ENCODE measurements around the gene RRP15. TPM values are rescaled to one million over a fixed set of nuclear protein-coding genes. Genes with fewer than 3 reads are reported as not detected.
A peak's percentile ranks its signal among the peaks of the same experiment; 100 is the strongest.

The RRP15 gene
- total and polyA plus RNA-seq, 2 of the 13 experiments (the other 11 are each of a cell fraction or from before 2014, with no cell fraction given): 2.1 to 37.5 TPM

- TF ChIP-seq ZNF280B (CRISPR knock-in tag; IDR thresholded peaks at IDR 0.05; ENCODE audit: borderline replicate concordance): no peak
- TF ChIP-seq MEIS2 (CRISPR knock-in tag; IDR thresholded peaks at IDR 0.05): no peak
- TF ChIP-seq MAZ (IDR thresholded peaks at IDR 0.05; ENCODE audit: borderline replicate concordance, low read depth, low read length): no peak
- no peak for TF ChIP-seq MAZ (CRISPR knock-in tag; IDR thresholded peaks at IDR 0.05; ENCODE audit: low read depth)
- TF ChIP-seq ZBTB2 (CRISPR knock-in tag; IDR thresholded peaks at IDR 0.05; ENCODE audit: low read depth): no peak
- TF ChIP-seq HDAC6 (IDR thresholded peaks at IDR 0.05; ENCODE audit: low read depth, low read length): no peak
- TF ChIP-seq ZNF468 (CRISPR knock-in tag; IDR thresholded peaks at IDR 0.05): no peak
- TF ChIP-seq ZBTB8A (CRISPR knock-in tag; IDR thresholded peaks at IDR 0.05; ENCODE audit: borderline replicate concordance, low read depth): no peak
- TF ChIP-seq STAG1 (CRISPR knock-in tag; IDR thresholded peaks at IDR 0.05): peak; percentile 72
- no peak for TF ChIP-seq MLXIP (CRISPR knock-in tag; IDR thresholded peaks at IDR 0.05; ENCODE audit: borderline replicate concordance)
- no peak for TF ChIP-seq HOMEZ (CRISPR knock-in tag; IDR thresholded peaks at IDR 0.05; ENCODE audit: low read depth)
- no peak for TF ChIP-seq ATF4 (CRISPR knock-in tag; IDR thresholded peaks at IDR 0.05)
- no peak for TF ChIP-seq MTF2 (CRISPR knock-in tag; IDR thresholded peaks at IDR 0.05; ENCODE audit: borderline replicate concordance)
- TF ChIP-seq DZIP1 (CRISPR knock-in tag; IDR thresholded peaks at IDR 0.05): no peak
- TF ChIP-seq HMG20B (CRISPR knock-in tag; conservative IDR thresholded peaks at IDR 0.05): no peak
- TF ChIP-seq PHF5A (CRISPR knock-in tag; IDR thresholded peaks at IDR 0.05; ENCODE audit: low read depth, unreplicated experiment): no peak
- TF ChIP-seq MBD4 (IDR thresholded peaks at IDR 0.05; ENCODE audit: borderline replicate concordance, low read length): no peak
- TF ChIP-seq ZFP41 (CRISPR knock-in tag; IDR thresholded peaks at IDR 0.05; ENCODE audit: borderline replicate concordance): no peak
Observed at GRCh38 chr1:218339267-218339831, 54.3 kb downstream of the RRP15 start (continued).

All from HepG2 (cell line).